Measurements from ENCODE around the gene CENPE.
A peak's percentile ranks its signal among the peaks of the same experiment; 100 is the strongest.

Gene CENPE

DNA sequence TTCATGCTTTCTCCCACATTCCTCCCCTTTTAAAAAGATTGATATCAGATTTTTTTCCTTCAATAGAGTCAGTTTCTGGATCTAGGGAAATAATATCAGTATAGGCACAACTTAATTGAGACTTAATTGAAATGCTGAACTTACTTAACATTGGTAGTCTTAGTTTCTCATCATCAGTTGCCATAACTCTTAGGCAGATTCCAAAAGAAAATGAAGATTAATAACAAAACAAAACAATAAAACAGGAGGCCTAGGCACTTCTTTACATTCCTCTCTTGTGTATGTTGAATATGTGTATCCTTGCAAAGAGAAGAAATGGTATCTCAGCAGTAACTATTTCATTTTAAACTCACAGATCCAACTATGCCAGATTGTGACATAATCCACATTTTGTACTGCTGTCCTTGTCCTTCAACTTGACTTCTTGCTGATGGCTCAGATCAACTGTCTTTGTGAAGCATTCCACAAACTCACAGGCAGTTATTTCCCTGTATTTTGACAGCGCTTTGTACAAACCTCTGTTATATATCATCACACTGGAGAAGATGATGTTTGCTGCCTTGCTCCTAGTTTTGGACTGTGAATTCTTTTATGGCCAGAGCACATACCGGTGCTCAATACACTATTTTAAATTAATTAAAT lies 112.5 kb downstream of the CENPE start:
- no peak for DNase-seq (ENCODE audit: low read depth)
- no peak overlapping the region for H3K4me3 ChIP-seq (ENCODE audit: low read depth, low read length)

DNA sequence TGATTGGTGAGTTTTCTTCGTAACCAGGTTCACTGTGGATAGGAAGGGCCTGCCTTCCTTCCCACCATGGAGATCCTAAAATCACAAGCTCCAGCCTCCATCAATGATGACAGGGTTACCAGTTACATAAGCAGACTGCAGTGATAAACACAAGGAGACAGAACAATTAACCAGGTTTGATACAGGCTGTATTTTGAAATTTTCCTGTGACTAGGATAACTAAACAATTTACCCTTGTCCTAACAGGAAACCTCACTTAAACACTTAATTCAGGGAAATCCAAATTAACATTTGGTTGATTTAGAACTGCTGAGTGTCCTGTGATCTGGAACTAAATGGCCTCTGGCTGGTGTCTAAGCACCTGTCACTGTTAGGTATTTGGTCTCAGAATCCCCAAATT lies 118.5 kb downstream of the CENPE start:
- DNase-seq (ENCODE audit: low read depth) = no peak
- no peak overlapping the region for H3K4me3 ChIP-seq (ENCODE audit: low read depth, low read length)

DNA sequence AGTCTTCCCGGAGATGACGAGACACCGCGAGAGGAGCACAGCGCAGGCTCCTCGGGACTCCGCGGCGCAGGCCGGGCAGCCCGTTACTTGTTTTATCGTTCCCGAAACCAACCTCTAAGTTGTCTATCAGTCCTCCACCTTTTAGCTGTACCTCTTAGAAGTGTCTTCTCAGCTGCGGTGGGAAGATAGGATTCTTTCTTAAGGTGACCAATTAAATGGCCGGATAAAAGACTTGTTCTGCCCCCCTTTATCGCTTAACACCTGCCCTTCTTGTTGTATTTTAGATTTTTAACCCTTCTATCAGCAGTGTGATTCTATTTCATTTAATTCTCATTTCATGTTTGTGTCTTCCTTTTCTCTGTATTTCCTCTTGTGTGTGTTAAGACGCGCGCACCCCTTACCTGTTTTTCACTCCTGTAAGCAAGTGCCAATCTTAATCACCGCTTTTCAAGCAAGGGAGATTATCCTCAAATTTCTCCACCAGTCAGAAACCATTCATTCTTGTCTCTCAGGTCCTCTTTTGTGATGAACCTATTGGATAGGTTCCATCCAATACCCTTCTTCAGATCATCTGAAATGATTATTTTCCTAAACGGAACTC lies 121.3 kb downstream of the CENPE start, which contains the start of gene SLC9B2:
Gene SLC9B2 (minus strand): TSS at position 15 of the 601 bp plus-strand sequence. CDS start 9,211 bp downstream, outside the sequence.
- DNase-seq (ENCODE audit: low read depth) = no peak
- peak within 1 kb of the TSS; percentile 81 for H3K4me3 ChIP-seq (ENCODE audit: low read depth, low read length)

DNA sequence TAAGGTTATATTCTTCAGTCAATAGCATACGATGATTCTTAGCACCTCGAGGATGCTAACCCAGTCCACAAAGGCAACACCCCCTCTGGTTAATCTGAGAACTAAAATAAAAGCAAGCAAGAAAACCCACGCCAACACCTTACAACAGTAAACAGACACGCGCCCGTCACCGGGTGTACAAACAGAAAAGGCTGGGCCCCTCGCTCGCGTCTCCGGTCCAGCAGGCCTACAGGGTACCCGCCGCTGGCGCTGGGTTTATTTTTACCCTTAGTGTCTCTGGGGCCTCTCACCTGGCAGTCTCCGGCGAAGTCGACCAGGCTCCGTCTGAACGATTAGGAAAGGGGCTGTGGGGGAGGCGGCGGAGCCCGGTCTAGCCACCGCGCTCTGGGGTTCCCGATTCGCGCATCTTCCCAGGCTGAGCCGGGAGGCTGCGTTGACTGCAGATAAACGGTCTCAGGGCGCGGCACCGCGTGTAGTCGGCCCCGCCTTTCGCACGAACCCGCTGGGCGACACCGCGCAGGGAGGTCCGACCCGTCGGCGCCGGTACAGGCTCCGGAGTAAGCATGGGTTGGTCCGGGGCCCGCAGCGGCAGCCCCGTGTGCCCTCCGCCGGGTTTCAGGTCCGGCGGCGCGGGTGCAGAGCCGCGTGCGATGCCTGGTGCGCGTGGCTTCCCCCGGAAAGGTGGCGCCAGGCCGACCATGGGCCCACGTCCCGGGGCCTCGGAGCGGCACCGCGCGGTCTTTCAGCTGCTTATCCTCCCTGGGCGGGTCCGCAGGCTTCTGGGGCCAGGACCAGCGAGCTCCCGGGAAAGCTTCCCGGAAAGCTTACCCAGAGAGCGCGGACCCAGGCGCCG lies 122.0 kb downstream of the CENPE start:
- peak overlapping the region; percentile 81 for H3K4me3 ChIP-seq (ENCODE audit: low read depth, low read length)
- no peak for DNase-seq (ENCODE audit: low read depth)

DNA sequence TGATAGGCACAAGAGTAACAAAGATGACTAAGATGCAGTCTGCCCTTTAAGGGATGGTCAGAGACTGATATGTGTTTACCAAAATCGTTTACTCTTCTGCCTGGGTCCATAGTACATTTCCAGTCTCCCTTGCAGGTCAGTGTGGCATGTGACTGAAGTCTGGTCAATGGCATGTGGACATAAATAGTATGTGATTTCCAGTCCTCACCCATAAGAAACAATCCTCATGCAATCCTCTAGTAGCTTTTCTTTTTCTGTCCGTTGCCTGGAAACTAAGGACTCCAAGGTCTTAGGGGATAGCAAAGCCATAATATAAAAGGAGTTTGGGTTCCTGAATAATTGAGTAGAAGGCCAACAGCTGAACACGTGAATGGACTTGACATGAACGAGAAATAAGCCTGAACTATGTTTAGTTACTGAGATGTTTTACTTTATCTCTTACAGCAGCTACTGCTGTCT lies 122.7 kb downstream of the CENPE start:
- DNase-seq (ENCODE audit: low read depth) = no peak
- H3K4me3 ChIP-seq (ENCODE audit: low read depth, low read length) = peak overlapping the region; percentile 81

DNA sequence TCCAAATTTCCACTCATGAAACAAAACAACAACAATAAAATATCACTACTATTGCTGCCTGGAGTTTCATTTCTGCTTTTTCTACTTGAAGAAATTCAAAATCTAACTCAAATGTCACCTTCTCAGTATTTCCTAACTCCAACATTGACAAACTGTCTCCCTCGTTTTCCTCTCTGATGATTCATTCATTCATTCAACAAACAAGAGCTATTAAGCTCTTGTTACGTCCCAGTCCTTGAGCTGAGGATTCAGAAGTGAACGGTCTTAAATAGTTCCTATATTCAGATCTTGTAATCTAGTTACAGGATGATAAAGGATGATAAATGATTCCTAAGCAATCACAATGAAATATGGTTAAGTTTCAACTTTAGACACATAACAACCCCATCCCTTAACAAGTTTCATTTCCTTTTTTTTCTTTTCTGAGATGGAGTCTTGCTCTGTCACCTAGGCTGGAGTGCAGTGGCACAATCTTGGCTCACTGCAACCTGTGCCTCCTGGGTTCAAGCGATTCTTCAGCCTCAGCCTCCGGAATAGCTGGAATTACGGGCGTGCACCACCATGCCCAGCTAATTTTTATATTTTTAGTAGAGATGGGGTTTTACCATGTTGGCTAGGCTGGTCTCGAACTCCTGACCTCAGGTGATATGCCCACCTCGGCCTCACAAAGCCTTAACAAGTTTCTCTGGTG lies 123.3 kb downstream of the CENPE start:
- peak overlapping the region; percentile 81 for H3K4me3 ChIP-seq (ENCODE audit: low read depth, low read length)

DNA sequence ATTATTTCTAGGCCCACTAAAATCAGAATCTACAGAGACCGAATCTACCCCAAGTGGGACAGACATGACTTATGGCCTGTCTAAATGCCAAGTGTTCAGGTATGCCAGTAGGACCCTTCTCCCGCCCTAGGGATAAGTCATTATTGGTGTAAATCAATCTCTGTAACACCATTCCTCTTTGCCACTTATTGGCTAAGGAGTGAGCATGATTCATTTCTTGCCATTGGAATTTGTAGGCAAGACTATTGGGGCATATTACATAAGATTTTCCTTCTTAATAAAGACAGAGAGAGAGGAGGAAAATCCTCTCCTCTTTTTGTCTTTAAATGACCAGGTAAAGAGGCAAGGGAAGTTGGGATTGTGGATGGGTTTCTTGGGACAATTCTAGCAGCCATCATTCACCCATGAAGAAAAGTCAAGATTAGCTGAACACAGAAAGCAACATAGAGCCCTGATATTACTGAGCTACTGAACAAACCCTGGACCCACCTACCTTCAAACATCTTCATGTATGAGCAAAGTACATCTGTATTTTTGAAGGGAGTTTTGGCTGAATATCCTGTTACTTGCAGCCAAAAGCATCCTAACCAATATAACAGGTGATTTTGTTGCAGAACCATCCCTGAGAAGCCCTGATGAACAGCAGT lies 124.2 kb downstream of the CENPE start:
- no peak overlapping the region for H3K4me3 ChIP-seq (ENCODE audit: low read depth, low read length)
- DNase-seq (ENCODE audit: low read depth) = no peak

More for the DNA sequence above, 123.3 kb downstream of the CENPE start:
- no peak for DNase-seq (ENCODE audit: low read depth)

DNA sequence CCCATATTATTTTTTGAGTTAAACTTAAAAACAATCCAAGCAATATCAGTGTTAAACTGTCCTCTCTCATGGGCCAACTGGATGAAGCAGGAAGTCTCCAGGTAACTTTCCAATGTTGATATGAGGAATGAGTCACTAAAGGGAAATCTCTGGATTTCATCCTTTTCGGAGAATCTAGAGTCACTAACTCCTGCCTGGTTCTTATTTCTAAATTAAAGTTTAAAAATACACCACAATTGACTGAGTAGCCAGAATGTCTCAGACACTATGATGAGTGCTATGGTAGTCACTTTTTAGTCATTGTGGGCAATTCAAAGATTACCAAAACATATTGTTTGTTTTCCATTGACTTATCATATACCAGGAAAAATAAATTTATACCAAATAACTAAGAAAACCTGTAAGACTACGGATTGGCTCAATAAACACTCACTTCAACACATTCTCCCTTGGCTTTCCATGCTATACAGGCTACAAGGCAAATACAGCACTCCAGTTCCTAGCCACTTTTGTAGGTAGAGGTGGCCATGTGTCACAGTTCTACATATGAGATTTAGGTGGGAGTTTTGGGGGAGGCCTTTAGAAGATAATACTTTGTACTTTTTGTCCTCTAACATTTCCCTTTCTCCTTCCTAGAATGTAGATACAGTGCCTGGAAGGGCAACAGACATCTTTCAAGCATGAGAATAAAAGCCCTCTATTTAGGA lies 130.1 kb downstream of the CENPE start:
- H3K4me3 ChIP-seq (ENCODE audit: low read depth, low read length) = no peak overlapping the region
- no peak for DNase-seq (ENCODE audit: low read depth)

DNA sequence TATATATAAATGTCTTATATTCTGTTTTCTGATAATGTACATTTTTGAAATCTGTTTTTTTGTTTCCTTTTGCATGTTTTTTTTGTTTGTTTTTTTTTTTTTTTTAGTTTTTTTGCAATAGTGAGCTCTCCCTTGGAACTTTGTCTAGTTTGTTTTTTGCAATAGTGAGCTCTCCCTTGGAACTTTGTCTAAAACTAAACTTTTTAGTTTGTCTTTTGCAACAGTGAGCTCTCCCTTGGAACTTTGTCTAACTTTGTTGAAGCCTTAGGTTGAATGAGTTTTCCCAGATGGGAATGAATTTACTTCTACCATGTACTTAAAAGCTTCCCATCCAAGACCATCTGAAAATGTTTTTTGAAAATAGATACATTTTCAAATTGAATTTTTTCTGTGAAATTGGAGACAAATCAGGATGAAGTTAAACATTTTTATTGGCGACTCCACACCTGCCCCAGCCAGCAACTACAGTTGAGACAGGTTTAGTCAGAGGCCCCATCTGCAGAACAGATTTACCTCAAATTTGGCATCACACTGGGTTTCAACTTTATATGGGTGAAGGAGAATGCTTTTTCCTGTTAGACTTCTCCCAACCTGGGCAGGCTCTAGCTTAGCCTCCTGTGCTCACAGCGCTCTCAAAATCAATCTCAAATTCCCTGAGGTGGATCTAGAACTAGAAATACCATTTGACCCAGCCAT lies 137.5 kb downstream of the CENPE start:
- DNase-seq (ENCODE audit: low read depth) = no peak
- H3K4me3 ChIP-seq (ENCODE audit: low read depth, low read length) = no peak overlapping the region
